GM23338 (cell line): ENCODE data around the gene FAM177A1. TPM values are rescaled to one million over a fixed set of nuclear protein-coding genes. Genes with fewer than 3 reads are reported as not detected.
A peak's percentile ranks its signal among the peaks of the same experiment; 100 is the strongest.

Experiments
- ATAC-seq: fragments of 200-7000 bp; cut with Tn5 transposase; 3 replicates; pipeline ENCODE4 v1.9.1; 2020
- DNase-seq: peaks from one replicate; pipeline ENCODE4 v3.0.0-alpha.2; 2015; ENCODE audit warnings: low spot score
- H2AFZ ChIP-seq: fragments of 200-600 bp; sonication (generic); 2 replicates; pipeline ENCODE4 v1.8.0; 2016; ENCODE audit warnings: antibody characterized with exemption, mild to moderate bottlenecking, moderate library complexity
- H3F3A ChIP-seq: fragments of 200-600 bp; sonication (generic); replicated peaks from 2 replicates; pipeline ENCODE4 v1.8.0; 2017; ENCODE audit warnings: antibody characterized with exemption, mixed run types, low read depth
- H3K27ac ChIP-seq: fragments of 200-600 bp; sonication (generic); 2 replicates; pipeline ENCODE4 v1.6.1; 2016; ENCODE audit warnings: low read depth
- H3K27me3 ChIP-seq: fragments of 200-600 bp; sonication (generic); 2 replicates; pipeline ENCODE4 v1.8.0; 2016; ENCODE audit warnings: mild to moderate bottlenecking, mixed run types, moderate library complexity; ENCODE audit not compliant: insufficient read depth
- H3K36me3 ChIP-seq: fragments of 200-600 bp; sonication (generic); 2 replicates; pipeline ENCODE4 v1.8.0; 2016; ENCODE audit warnings: mild to moderate bottlenecking; ENCODE audit not compliant: insufficient read depth
- H3K4me1 ChIP-seq: fragments of 200-600 bp; sonication (generic); 2 replicates; pipeline ENCODE4 v1.8.0; 2016; ENCODE audit warnings: mild to moderate bottlenecking, moderate library complexity; ENCODE audit not compliant: insufficient read depth
- H3K4me2 ChIP-seq: fragments of 200-600 bp; sonication (generic); 2 replicates; pipeline ENCODE4 v1.7.1; 2017; ENCODE audit warnings: mixed run types
- H3K4me3 ChIP-seq: fragments of 200-600 bp; sonication (generic); 2 replicates; pipeline ENCODE4 v1.6.1; 2016; ENCODE audit warnings: mixed run types
- H3K79me2 ChIP-seq: fragments of 200-600 bp; sonication (generic); replicated peaks from 2 replicates; pipeline ENCODE4 v1.8.0; 2017; ENCODE audit warnings: mild to moderate bottlenecking; ENCODE audit not compliant: insufficient read depth
- H3K9me2 ChIP-seq: fragments of 200-600 bp; sonication (generic); 2 replicates; pipeline ENCODE4 v1.8.0; 2017; ENCODE audit not compliant: insufficient read depth
- H4K20me1 ChIP-seq: fragments of 200-600 bp; sonication (generic); replicated peaks from 2 replicates; pipeline ENCODE4 v1.8.0; 2017; ENCODE audit warnings: mild to moderate bottlenecking; ENCODE audit not compliant: insufficient read depth
- H3K27ac Mint-ChIP-seq: 2 replicates; pipeline ENCODE4 v1.8.0; 2020; ENCODE audit warnings: inconsistent platforms, mild to moderate bottlenecking, moderate library complexity, mixed read lengths
- H3K27me3 Mint-ChIP-seq: 3 replicates; pipeline ENCODE4 v1.8.0; 2022; ENCODE audit warnings: low read depth, mild to moderate bottlenecking, moderate library complexity, mixed read lengths, inconsistent platforms; ENCODE audit not compliant: insufficient read depth, poor library complexity
- H3K36me3 Mint-ChIP-seq: 3 replicates; pipeline ENCODE4 v1.8.0; 2021; ENCODE audit warnings: low read depth, mild to moderate bottlenecking, inconsistent platforms, moderate library complexity, mixed read lengths
- H3K4me1 Mint-ChIP-seq: 3 replicates; pipeline ENCODE4 v1.8.0; 2020; ENCODE audit warnings: mild to moderate bottlenecking, inconsistent platforms, mixed read lengths
- H3K4me3 Mint-ChIP-seq: 3 replicates; pipeline ENCODE4 v1.8.0; 2021; ENCODE audit warnings: moderate library complexity, mild to moderate bottlenecking, inconsistent platforms, mixed read lengths
- H3K9me3 Mint-ChIP-seq: 3 replicates; pipeline ENCODE4 v1.8.0; 2020; ENCODE audit warnings: moderate library complexity, mild to moderate bottlenecking, inconsistent platforms, mixed read lengths
- CREB1 ChIP-seq: fragments of 250-450 bp; sonication (Bioruptor Pico); IDR thresholded peaks from 2 replicates; pipeline ENCODE4 v1.5.0; 2020; ENCODE audit warnings: low read depth, mild to moderate bottlenecking, moderate library complexity
- EZH2 ChIP-seq: fragments of 200-600 bp; sonication (generic); IDR thresholded peaks from one replicate; pipeline ENCODE4 v1.8.0; 2017; ENCODE audit warnings: antibody characterized with exemption, mild to moderate bottlenecking, low read depth; ENCODE audit not compliant: unreplicated experiment
- EZH2phosphoT487 ChIP-seq: fragments of 200-600 bp; sonication (generic); IDR thresholded peaks from one replicate; pipeline ENCODE4 v1.8.1; 2018; ENCODE audit warnings: antibody characterized with exemption; ENCODE audit not compliant: unreplicated experiment
- JUNB ChIP-seq: IDR thresholded peaks from one replicate; pipeline ENCODE4 v1.6.1; 2016; ENCODE audit warnings: antibody characterized with exemption; ENCODE audit not compliant: unreplicated experiment
- NANOG ChIP-seq: IDR thresholded peaks from 2 replicates; pipeline ENCODE4 v1.6.1; 2016; ENCODE audit warnings: antibody characterized with exemption, borderline replicate concordance
- POLR2AphosphoS5 ChIP-seq: IDR thresholded peaks from 2 replicates; pipeline ENCODE4 v1.6.1; 2016; ENCODE audit warnings: antibody characterized with exemption, low read depth
- STAT1 ChIP-seq: IDR thresholded peaks from one replicate; pipeline ENCODE4 v1.6.1; 2016; ENCODE audit warnings: antibody characterized with exemption; ENCODE audit not compliant: unreplicated experiment
- ZNF114 ChIP-seq: fragments of 250-450 bp; sonication (Bioruptor Pico); IDR thresholded peaks from 2 replicates; pipeline ENCODE4 v1.5.0; 2020; ENCODE audit warnings: mild to moderate bottlenecking, moderate library complexity
- ZNF331 ChIP-seq: fragments of 250-450 bp; sonication (Bioruptor Pico); IDR thresholded peaks from 2 replicates; pipeline ENCODE4 v1.5.0; 2020; ENCODE audit warnings: low read depth, mild to moderate bottlenecking, moderate library complexity
- polyA plus RNA-seq: library from polyadenylated mRNA; unstranded; fragments of >200 nt; fragmentation: Nextera tagmentation; extraction: Ambion mirVana; gene quantifications from 2 replicates; pipeline ENCODE4 v1.2.1, GENCODE V29; 2016
- total RNA-seq: library from RNA; depleted of rRNA; stranded (reverse); fragments of >200 nt; shearing (Covaris generic); gene quantifications from 2 replicates; pipeline ENCODE4 v1.2.3, GENCODE V29; 2014
- TF ChIP-seq, protein P1 (sequence below): IDR thresholded peaks from 2 replicates; pipeline ENCODE4 v1.6.1; 2016; ENCODE audit warnings: antibody characterized with exemption
- TF ChIP-seq, protein P2 (sequence below), 2 experiments: fragments of 200-600 bp in 1 of 2; sonication (generic) in 1 of 2; conservative IDR thresholded peaks; 2 replicates each; pipeline versions ENCODE4 v1.5.1 to v1.6.1; 2016 to 2017; ENCODE audit warnings: antibody characterized with exemption in 2 of 2, low read depth in 2 of 2, mild to moderate bottlenecking in 2 of 2, moderate library complexity in 1 of 2
- TF ChIP-seq, protein P3 (sequence below): IDR thresholded peaks from one replicate; pipeline ENCODE4 v1.6.1; 2018; ENCODE audit warnings: antibody characterized with exemption; ENCODE audit not compliant: unreplicated experiment
- TF ChIP-seq, protein P4 (sequence below): fragments of 250-450 bp; sonication (Bioruptor Pico); IDR thresholded peaks from 2 replicates; pipeline ENCODE4 v1.5.0; 2020; ENCODE audit warnings: mild to moderate bottlenecking, moderate library complexity

The FAM177A1 gene
- total and polyA plus RNA-seq, 2 experiments from 2014 or later = 22.8 to 72.5 TPM

DNA sequence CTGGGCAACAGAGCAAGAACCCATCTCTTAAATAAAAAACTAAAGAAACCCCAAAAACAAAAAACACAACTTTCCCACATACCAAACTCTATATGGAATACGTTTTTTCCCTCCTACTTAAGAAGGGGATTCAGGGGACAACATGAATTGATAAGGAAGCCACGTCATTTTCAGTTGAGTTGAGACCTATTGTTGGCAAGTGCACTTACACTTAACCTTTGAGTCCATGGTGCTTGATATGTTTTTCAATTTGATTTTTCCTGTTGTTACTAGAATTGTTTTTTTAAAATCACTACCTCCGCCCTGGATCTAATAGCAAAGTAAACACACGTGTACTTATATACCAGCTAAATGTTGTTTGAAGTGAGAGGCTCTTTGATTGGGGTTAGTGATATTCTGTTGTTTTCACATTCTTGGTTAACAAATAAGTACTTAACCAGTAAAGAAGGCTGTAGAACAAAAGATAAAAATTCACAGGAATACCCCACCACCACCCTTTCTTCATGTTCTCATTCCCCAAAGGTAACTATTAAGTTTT is 2.0 kb downstream of the FAM177A1 start:
- H3K9me3 Mint-ChIP-seq = no peaks in the 10 kb centered on the region
- ATAC-seq (no peak), DNase-seq (no peak)
- no peaks in the 10 kb centered on the region for H3K27me3 ChIP-seq
- peaks cover 11% of the 10 kb centered on the region for H3K4me1 Mint-ChIP-seq
- H3K9me2 ChIP-seq = no peaks in the 10 kb centered on the region
- peaks cover 7% of the 10 kb centered on the region for H3K4me1 ChIP-seq
- H4K20me1 ChIP-seq = no peaks in the 10 kb centered on the region
- peaks cover 16% of the 10 kb centered on the region for H3K79me2 ChIP-seq
- H3K36me3 Mint-ChIP-seq = peaks cover 13% of the 10 kb centered on the region; the same call in 2 of the 3 replicates
- H3K27ac Mint-ChIP-seq = no peak overlapping the region
- peak overlapping the region; percentile 87 for H3K4me3 ChIP-seq
- no peak overlapping the region for H2AFZ ChIP-seq
- peaks cover 10% of the 10 kb centered on the region for H3F3A ChIP-seq
- H3K4me3 Mint-ChIP-seq = peak overlapping the region; percentile 93
- TF ChIP-seq NANOG = no peak
- TF ChIP-seq STAT1 = no peak
- TF ChIP-seq, protein P1, sequence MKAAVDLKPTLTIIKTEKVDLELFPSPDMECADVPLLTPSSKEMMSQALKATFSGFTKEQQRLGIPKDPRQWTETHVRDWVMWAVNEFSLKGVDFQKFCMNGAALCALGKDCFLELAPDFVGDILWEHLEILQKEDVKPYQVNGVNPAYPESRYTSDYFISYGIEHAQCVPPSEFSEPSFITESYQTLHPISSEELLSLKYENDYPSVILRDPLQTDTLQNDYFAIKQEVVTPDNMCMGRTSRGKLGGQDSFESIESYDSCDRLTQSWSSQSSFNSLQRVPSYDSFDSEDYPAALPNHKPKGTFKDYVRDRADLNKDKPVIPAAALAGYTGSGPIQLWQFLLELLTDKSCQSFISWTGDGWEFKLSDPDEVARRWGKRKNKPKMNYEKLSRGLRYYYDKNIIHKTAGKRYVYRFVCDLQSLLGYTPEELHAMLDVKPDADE = no peak
- TF ChIP-seq POLR2AphosphoS5 = no peak
- no peak for TF ChIP-seq JUNB
- no peak for TF ChIP-seq EZH2
- no peak for TF ChIP-seq CREB1 (CRISPR knock-in tag)
- TF ChIP-seq, protein P2, sequence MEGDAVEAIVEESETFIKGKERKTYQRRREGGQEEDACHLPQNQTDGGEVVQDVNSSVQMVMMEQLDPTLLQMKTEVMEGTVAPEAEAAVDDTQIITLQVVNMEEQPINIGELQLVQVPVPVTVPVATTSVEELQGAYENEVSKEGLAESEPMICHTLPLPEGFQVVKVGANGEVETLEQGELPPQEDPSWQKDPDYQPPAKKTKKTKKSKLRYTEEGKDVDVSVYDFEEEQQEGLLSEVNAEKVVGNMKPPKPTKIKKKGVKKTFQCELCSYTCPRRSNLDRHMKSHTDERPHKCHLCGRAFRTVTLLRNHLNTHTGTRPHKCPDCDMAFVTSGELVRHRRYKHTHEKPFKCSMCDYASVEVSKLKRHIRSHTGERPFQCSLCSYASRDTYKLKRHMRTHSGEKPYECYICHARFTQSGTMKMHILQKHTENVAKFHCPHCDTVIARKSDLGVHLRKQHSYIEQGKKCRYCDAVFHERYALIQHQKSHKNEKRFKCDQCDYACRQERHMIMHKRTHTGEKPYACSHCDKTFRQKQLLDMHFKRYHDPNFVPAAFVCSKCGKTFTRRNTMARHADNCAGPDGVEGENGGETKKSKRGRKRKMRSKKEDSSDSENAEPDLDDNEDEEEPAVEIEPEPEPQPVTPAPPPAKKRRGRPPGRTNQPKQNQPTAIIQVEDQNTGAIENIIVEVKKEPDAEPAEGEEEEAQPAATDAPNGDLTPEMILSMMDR (conservative IDR thresholded peaks at IDR 0.05; ENCODE audit: low read depth in 2 of 2) = no peak
- TF ChIP-seq, protein P3, sequence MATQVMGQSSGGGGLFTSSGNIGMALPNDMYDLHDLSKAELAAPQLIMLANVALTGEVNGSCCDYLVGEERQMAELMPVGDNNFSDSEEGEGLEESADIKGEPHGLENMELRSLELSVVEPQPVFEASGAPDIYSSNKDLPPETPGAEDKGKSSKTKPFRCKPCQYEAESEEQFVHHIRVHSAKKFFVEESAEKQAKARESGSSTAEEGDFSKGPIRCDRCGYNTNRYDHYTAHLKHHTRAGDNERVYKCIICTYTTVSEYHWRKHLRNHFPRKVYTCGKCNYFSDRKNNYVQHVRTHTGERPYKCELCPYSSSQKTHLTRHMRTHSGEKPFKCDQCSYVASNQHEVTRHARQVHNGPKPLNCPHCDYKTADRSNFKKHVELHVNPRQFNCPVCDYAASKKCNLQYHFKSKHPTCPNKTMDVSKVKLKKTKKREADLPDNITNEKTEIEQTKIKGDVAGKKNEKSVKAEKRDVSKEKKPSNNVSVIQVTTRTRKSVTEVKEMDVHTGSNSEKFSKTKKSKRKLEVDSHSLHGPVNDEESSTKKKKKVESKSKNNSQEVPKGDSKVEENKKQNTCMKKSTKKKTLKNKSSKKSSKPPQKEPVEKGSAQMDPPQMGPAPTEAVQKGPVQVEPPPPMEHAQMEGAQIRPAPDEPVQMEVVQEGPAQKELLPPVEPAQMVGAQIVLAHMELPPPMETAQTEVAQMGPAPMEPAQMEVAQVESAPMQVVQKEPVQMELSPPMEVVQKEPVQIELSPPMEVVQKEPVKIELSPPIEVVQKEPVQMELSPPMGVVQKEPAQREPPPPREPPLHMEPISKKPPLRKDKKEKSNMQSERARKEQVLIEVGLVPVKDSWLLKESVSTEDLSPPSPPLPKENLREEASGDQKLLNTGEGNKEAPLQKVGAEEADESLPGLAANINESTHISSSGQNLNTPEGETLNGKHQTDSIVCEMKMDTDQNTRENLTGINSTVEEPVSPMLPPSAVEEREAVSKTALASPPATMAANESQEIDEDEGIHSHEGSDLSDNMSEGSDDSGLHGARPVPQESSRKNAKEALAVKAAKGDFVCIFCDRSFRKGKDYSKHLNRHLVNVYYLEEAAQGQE = no peak
- TF ChIP-seq ZNF114 (CRISPR knock-in tag) = no peak
- no peak for TF ChIP-seq ZNF331 (CRISPR knock-in tag)
- TF ChIP-seq EZH2phosphoT487 = no peak
- TF ChIP-seq, protein P4, sequence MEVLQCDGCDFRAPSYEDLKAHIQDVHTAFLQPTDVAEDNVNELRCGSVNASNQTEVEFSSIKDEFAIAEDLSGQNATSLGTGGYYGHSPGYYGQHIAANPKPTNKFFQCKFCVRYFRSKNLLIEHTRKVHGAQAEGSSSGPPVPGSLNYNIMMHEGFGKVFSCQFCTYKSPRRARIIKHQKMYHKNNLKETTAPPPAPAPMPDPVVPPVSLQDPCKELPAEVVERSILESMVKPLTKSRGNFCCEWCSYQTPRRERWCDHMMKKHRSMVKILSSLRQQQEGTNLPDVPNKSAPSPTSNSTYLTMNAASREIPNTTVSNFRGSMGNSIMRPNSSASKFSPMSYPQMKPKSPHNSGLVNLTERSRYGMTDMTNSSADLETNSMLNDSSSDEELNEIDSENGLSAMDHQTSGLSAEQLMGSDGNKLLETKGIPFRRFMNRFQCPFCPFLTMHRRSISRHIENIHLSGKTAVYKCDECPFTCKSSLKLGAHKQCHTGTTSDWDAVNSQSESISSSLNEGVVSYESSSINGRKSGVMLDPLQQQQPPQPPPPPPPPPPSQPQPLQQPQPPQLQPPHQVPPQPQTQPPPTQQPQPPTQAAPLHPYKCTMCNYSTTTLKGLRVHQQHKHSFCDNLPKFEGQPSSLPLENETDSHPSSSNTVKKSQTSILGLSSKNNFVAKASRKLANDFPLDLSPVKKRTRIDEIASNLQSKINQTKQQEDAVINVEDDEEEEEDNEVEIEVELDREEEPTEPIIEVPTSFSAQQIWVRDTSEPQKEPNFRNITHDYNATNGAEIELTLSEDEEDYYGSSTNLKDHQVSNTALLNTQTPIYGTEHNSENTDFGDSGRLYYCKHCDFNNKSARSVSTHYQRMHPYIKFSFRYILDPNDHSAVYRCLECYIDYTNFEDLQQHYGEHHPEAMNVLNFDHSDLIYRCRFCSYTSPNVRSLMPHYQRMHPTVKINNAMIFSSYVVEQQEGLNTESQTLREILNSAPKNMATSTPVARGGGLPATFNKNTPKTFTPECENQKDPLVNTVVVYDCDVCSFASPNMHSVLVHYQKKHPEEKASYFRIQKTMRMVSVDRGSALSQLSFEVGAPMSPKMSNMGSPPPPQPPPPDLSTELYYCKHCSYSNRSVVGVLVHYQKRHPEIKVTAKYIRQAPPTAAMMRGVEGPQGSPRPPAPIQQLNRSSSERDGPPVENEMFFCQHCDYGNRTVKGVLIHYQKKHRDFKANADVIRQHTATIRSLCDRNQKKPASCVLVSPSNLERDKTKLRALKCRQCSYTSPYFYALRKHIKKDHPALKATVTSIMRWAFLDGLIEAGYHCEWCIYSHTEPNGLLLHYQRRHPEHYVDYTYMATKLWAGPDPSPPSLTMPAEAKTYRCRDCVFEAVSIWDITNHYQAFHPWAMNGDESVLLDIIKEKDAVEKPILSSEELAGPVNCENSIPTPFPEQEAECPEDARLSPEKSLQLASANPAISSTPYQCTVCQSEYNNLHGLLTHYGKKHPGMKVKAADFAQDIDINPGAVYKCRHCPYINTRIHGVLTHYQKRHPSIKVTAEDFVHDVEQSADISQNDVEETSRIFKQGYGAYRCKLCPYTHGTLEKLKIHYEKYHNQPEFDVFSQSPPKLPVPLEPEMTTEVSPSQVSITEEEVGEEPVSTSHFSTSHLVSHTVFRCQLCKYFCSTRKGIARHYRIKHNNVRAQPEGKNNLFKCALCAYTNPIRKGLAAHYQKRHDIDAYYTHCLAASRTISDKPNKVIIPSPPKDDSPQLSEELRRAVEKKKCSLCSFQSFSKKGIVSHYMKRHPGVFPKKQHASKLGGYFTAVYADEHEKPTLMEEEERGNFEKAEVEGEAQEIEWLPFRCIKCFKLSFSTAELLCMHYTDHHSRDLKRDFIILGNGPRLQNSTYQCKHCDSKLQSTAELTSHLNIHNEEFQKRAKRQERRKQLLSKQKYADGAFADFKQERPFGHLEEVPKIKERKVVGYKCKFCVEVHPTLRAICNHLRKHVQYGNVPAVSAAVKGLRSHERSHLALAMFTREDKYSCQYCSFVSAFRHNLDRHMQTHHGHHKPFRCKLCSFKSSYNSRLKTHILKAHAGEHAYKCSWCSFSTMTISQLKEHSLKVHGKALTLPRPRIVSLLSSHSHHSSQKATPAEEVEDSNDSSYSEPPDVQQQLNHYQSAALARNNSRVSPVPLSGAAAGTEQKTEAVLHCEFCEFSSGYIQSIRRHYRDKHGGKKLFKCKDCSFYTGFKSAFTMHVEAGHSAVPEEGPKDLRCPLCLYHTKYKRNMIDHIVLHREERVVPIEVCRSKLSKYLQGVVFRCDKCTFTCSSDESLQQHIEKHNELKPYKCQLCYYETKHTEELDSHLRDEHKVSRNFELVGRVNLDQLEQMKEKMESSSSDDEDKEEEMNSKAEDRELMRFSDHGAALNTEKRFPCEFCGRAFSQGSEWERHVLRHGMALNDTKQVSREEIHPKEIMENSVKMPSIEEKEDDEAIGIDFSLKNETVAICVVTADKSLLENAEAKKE = no peak
- peak overlapping the region; percentile 95; the same call in 1 of the 2 replicates for H3K4me2 ChIP-seq
- H3K36me3 ChIP-seq = no peaks in the 10 kb centered on the region
- H3K27ac ChIP-seq = no peak overlapping the region
- H3K27me3 Mint-ChIP-seq = no peaks in the 10 kb centered on the region
